Loucy (cell line): ENCODE results near the gene UPK1A.

Experiments
- H2AFZ ChIP-seq: fragments of 200-600 bp; sonication (generic); 2 replicates; pipeline ENCODE4 v1.6.0; 2016; ENCODE audit warnings: antibody characterized with exemption, mild to moderate bottlenecking, low read length, moderate library complexity
- H3F3A ChIP-seq: fragments of 200-600 bp; 2 replicates; pipeline ENCODE4 v1.6.0; 2016; ENCODE audit warnings: antibody characterized with exemption, low read depth, mild to moderate bottlenecking
- H3K27me3 ChIP-seq: fragments of 200-600 bp; sonication (generic); 2 replicates; pipeline ENCODE4 v1.6.1; 2014; ENCODE audit warnings: low read length, mild to moderate bottlenecking; ENCODE audit not compliant: insufficient read depth, poor library complexity, severe bottlenecking
- H3K36me3 ChIP-seq: fragments of 200-600 bp; sonication (generic); 2 replicates; pipeline ENCODE4 v1.6.1; 2016; ENCODE audit warnings: low read length; ENCODE audit not compliant: insufficient read depth
- H3K4me1 ChIP-seq: fragments of 200-600 bp; sonication (generic); 2 replicates; pipeline ENCODE4 v1.5.1; 2014; ENCODE audit warnings: low read length, mild to moderate bottlenecking; ENCODE audit not compliant: insufficient read depth, poor library complexity, severe bottlenecking
- H3K4me2 ChIP-seq: fragments of 200-600 bp; sonication (generic); 2 replicates; pipeline ENCODE4 v1.6.0; 2014; ENCODE audit warnings: antibody characterized with exemption, low read length, low read depth, mild to moderate bottlenecking; ENCODE audit not compliant: poor library complexity, severe bottlenecking
- H3K4me3 ChIP-seq: fragments of 200-600 bp; sonication (generic); 2 replicates; pipeline ENCODE4 v1.5.1; 2014; ENCODE audit warnings: low read length, mild to moderate bottlenecking, mixed read lengths; ENCODE audit not compliant: poor library complexity, severe bottlenecking
- H3K79me2 ChIP-seq: fragments of 200-600 bp; sonication (generic); 2 replicates; pipeline ENCODE4 v1.6.1; 2014; ENCODE audit warnings: low read length; ENCODE audit not compliant: insufficient read depth
- H3K9ac ChIP-seq: fragments of 200-600 bp; sonication (generic); 2 replicates; pipeline ENCODE4 v1.6.0; 2014; ENCODE audit warnings: mild to moderate bottlenecking, low read depth, low read length, moderate library complexity; ENCODE audit not compliant: poor library complexity, severe bottlenecking
- H3K9me2 ChIP-seq: fragments of 200-600 bp; sonication (generic); replicated peaks from 2 replicates; pipeline ENCODE4 v1.6.1; 2016; ENCODE audit warnings: low read depth, low read length, mixed read lengths
- H3K9me3 ChIP-seq: fragments of 200-600 bp; sonication (generic); 2 replicates; pipeline ENCODE4 v1.6.1; 2014; ENCODE audit warnings: mild to moderate bottlenecking, antibody characterized with exemption, low read length, low read depth; ENCODE audit not compliant: insufficient read depth
- H4K20me1 ChIP-seq: fragments of 200-600 bp; sonication (generic); 2 replicates; pipeline ENCODE4 v1.6.0; 2014; ENCODE audit warnings: antibody characterized with exemption, low read length, mild to moderate bottlenecking; ENCODE audit not compliant: insufficient read depth, poor library complexity, severe bottlenecking
- EZH2phosphoT487 ChIP-seq: fragments of 200-600 bp; IDR thresholded peaks from 2 replicates; pipeline ENCODE4 v1.6.1; 2018; ENCODE audit warnings: antibody characterized with exemption, mild to moderate bottlenecking, moderate library complexity, borderline replicate concordance
- TF ChIP-seq, protein P1 (sequence below): fragments of 200-600 bp; sonication (generic); conservative IDR thresholded peaks from 2 replicates; pipeline ENCODE4 v1.5.1; 2014; ENCODE audit warnings: mild to moderate bottlenecking, antibody characterized with exemption, low read length

The UPK1A gene

DNA sequence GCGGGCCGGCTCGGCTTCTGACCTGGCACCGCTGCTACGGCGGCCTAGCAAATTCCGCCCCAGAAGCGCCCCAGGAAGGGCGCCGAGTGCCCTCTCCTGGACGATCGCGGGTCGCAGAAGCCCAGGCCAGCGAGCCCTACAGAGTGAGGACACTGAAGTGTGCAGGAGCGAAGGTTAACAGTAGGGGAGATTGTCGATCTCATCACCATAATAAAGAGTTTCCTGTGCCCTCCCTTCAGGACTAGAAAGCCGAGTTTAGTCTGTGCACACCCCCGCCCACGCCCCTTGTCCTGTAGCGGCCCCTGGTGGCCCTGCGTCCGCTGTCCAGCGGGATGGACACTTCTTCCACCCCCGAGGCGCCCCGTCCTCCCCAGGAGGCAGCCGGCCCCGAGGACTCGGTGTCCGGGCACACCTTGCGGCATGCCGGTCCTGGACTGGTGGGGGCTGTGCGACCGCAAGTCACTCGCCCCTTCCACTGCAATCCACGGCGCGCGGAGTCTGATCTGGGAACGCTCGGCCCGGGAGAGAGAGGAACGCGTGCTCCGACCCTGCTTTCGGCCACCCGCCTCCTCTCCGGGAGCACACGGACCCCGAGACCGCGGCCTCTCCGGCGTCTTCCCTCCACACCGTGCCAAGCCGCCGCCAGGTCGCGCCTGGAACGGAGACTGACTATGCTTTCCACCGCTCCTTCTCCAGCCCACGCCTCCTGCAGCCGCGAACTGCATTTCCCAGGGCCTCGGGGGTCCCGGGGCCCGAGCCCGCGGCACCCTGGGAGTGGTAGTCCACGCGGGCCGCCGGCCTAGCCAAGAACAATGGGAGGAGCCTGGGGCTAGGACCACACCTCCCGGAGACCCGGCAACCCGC, 50.7 kb downstream of the UPK1A start:
- Histone ChIP-seq H3K4me3 (peak overlapping the region; percentile 81), H3K27me3 (no peaks in the 10 kb centered on the region), H3K4me1 (peaks cover 27% of the 10 kb centered on the region), H4K20me1 (peaks cover 22% of the 10 kb centered on the region), H3K4me2 (peak overlapping the region; percentile 84), H3K36me3 (peaks cover 6% of the 10 kb centered on the region; the same call in 1 of the 2 replicates), H3K9ac (peak overlapping the region; percentile 79), H3K79me2 (peaks cover 45% of the 10 kb centered on the region), H2AFZ (peak overlapping the region; percentile 89), H3K9me3 (no peaks in the 10 kb centered on the region), H3K9me2 (no peaks in the 10 kb centered on the region), H3F3A (no peaks in the 10 kb centered on the region)
- no peak for TF ChIP-seq EZH2phosphoT487
- TF ChIP-seq, protein P1, sequence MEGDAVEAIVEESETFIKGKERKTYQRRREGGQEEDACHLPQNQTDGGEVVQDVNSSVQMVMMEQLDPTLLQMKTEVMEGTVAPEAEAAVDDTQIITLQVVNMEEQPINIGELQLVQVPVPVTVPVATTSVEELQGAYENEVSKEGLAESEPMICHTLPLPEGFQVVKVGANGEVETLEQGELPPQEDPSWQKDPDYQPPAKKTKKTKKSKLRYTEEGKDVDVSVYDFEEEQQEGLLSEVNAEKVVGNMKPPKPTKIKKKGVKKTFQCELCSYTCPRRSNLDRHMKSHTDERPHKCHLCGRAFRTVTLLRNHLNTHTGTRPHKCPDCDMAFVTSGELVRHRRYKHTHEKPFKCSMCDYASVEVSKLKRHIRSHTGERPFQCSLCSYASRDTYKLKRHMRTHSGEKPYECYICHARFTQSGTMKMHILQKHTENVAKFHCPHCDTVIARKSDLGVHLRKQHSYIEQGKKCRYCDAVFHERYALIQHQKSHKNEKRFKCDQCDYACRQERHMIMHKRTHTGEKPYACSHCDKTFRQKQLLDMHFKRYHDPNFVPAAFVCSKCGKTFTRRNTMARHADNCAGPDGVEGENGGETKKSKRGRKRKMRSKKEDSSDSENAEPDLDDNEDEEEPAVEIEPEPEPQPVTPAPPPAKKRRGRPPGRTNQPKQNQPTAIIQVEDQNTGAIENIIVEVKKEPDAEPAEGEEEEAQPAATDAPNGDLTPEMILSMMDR: peak; percentile 79

DNA sequence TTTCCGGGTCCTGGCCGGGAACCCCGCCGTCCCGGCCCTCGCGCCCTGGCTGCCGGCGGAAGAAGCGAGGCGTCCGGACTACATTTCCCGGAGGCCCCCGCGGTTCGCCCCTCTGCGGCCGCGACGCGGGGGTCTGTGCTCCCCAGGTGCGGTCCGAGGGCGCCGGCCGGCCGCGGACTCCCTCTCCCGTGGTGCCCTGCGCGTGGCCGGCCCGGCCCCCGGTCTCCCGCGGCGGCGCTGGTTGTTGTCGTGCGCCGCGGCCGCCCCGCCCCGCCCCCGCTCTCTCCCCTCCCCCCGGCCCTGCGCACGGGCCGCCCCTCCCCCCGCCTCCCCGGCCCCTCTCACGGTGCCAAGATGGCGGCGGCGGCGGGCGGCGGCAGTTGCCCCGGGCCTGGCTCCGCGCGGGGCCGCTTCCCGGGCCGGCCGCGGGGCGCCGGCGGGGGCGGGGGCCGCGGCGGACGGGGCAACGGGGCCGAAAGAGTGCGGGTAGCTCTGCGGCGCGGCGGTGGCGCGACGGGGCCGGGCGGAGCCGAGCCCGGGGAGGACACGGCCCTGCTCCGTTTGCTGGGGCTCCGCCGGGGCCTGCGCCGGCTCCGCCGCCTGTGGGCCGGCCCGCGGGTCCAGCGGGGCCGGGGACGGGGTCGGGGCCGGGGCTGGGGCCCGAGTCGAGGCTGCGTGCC, 51.5 kb downstream of the UPK1A start, which contains the start of gene KMT2B:
KMT2B (plus strand) TSS at position 339 of the 680 bp plus-strand sequence; CDS start at position 355, 16 bp downstream.
- Histone ChIP-seq H2AFZ (peak within 1 kb of the TSS; percentile 89), H4K20me1 (peaks cover 24% of the 10 kb centered on the region)

DNA sequence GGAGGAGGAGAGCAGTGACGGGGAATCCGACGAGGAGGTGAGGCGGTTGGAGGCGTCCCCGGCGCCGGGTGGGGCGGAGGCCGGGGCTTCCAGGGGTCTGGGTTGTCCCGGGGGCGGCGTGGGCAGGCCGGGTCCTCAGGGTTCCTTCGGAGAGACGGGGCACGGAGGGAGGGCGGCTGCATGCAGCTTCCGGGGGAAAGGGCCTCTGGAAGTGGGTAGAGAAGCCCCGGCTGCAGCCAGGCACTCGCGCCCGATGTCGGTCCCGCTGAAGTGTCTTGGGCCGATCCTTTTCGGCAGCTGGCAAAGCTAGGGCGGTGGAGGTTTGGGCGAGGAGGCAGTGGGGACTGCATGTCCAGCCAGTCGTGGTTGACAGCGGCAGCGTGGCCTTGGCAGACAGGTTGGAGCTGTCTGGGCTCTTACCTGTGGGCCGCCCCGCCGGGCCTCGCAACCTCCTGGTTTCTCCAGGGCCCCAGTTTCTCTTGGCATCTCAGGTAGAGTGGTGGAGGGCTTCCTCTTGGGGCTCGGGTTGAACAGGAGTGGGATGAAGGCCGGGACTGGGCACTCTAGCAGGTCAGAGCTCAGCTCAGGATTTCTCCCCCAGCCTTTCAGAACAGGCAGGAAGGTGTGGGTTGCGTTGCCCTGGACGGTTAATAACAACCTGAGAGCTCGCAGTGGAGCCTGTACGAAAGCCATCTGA, 52.2 kb downstream of the UPK1A start:
- H3K4me1 ChIP-seq: peaks cover 27% of the 10 kb centered on the region
- peaks cover 27% of the 10 kb centered on the region for H4K20me1 ChIP-seq
- peak overlapping the region; percentile 92 for H3K4me2 ChIP-seq
- H2AFZ ChIP-seq: no peak overlapping the region
- TF ChIP-seq, protein P1: no peak
- TF ChIP-seq EZH2phosphoT487: no peak
- peaks cover 51% of the 10 kb centered on the region for H3K79me2 ChIP-seq
- H3K9me3 ChIP-seq: no peaks in the 10 kb centered on the region
- H3F3A ChIP-seq: no peaks in the 10 kb centered on the region
- H3K36me3 ChIP-seq: peaks cover 17% of the 10 kb centered on the region; the same call in 1 of the 2 replicates
- H3K4me3 ChIP-seq: peak overlapping the region; percentile 86
- H3K9ac ChIP-seq: peak overlapping the region; percentile 85
- no peaks in the 10 kb centered on the region for H3K9me2 ChIP-seq
- H3K27me3 ChIP-seq: no peaks in the 10 kb centered on the region

More for the DNA sequence above, 51.5 kb downstream of the UPK1A start, which contains the start of gene KMT2B:
- no peak for TF ChIP-seq EZH2phosphoT487
- TF ChIP-seq, protein P1: no peak
- peaks cover 27% of the 10 kb centered on the region for H3K4me1 ChIP-seq
- peak within 1 kb of the TSS; percentile 85 for H3K9ac ChIP-seq
- no peaks in the 10 kb centered on the region for H3K9me3 ChIP-seq
- peaks cover 10% of the 10 kb centered on the region; the same call in 1 of the 2 replicates for H3K36me3 ChIP-seq
- H3K4me2 ChIP-seq: peak within 1 kb of the TSS; percentile 92
- H3K4me3 ChIP-seq: peak within 1 kb of the TSS; percentile 86
- no peaks in the 10 kb centered on the region for H3K9me2 ChIP-seq
- no peaks in the 10 kb centered on the region for H3K27me3 ChIP-seq
- H3F3A ChIP-seq: no peaks in the 10 kb centered on the region
- peaks cover 51% of the 10 kb centered on the region for H3K79me2 ChIP-seq
